H1 (cell line): ENCODE data around the gene RPN2. TPM values are rescaled to one million over a fixed set of nuclear protein-coding genes. Genes with fewer than 3 reads are reported as not detected.

Experiments used
- CTCF ChIA-PET: fragments of 300-600 bp; sonication (Branson Sonifier 250); formaldehyde crosslinking; loops from one replicate; lab custom pipeline; 2021; ENCODE audit not compliant: partially characterized antibody; lab: Charles Lee
- POLR2A ChIA-PET: fragments of 300-600 bp; sonication (Branson Sonifier 250); formaldehyde crosslinking; loops from one replicate; lab custom pipeline; 2021; ENCODE audit warnings: inconsistent platforms; ENCODE audit not compliant: partially characterized antibody; lab: Charles Lee
- DNase-seq, 2 experiments: peaks; one replicate each; pipeline versions ENCODE4 v3.0.0 to v3.0.0-alpha.2; 2010 to 2022; ENCODE audit warnings: low spot score in 2 of 2, low read depth in 1 of 2, mixed read lengths in 1 of 2
- FAIRE-seq: peaks from 2 replicates; lab custom pipeline; 2011; peaks lifted over from hg19 to GRCh38; lab: Jason Lieb, UNC
- H2AFZ ChIP-seq: 2 replicates; pipeline ENCODE4 v1.8.1; 2012; ENCODE audit warnings: low read length, inconsistent platforms
- H2AK5ac ChIP-seq: 2 replicates; pipeline ENCODE4 v1.6.1; 2013; ENCODE audit warnings: low read depth, low read length
- H2BK120ac ChIP-seq: replicated peaks from 2 replicates; pipeline ENCODE3; 2013; ENCODE audit warnings: low read depth, low read length, inconsistent platforms
- H2BK12ac ChIP-seq: 2 replicates; pipeline ENCODE4 v1.6.1; 2013; ENCODE audit warnings: low read depth, low read length
- H2BK15ac ChIP-seq: 2 replicates; pipeline ENCODE4 v1.6.1; 2013; ENCODE audit warnings: low read length
- H2BK20ac ChIP-seq: 2 replicates; pipeline ENCODE4 v1.6.1; 2013; ENCODE audit warnings: low read length
- H2BK5ac ChIP-seq: 2 replicates; pipeline ENCODE4 v1.6.1; 2013; ENCODE audit warnings: low read depth, low read length
- H3K14ac ChIP-seq: 2 replicates; pipeline ENCODE4 v1.6.1; 2013; ENCODE audit warnings: inconsistent platforms; ENCODE audit not compliant: insufficient read length
- H3K18ac ChIP-seq: 2 replicates; pipeline ENCODE4 v1.6.1; 2013; ENCODE audit warnings: low read length; ENCODE audit errors: extremely low read depth
- H3K23ac ChIP-seq: 2 replicates; pipeline ENCODE4 v1.6.1; 2013; ENCODE audit warnings: inconsistent platforms; ENCODE audit not compliant: insufficient read length
- H3K23me2 ChIP-seq: 2 replicates; pipeline ENCODE4 v1.6.1; 2013; ENCODE audit warnings: low read depth, low read length
- H3K27ac ChIP-seq: 2 replicates; pipeline ENCODE4 v1.6.1; 2011; ENCODE audit warnings: low read depth, low read length, inconsistent platforms
- H3K27me3 ChIP-seq, 4 experiments: replicated peaks in 1 of 4; 1 replicate in 1 of 4; 2 replicates in 3 of 4; pipeline versions ENCODE4 v1.6.1 to v1.8.1; 2011 to 2013; ENCODE audit warnings: low read length in 3 of 4, mild to moderate bottlenecking in 3 of 4, inconsistent platforms in 2 of 4, mixed read lengths in 2 of 4, moderate library complexity in 1 of 4; ENCODE audit not compliant: control insufficient read depth in 3 of 4, insufficient read depth in 3 of 4; ENCODE audit errors: extremely low read depth in 1 of 4
- H3K36me3 ChIP-seq, 4 experiments: 2 replicates each; pipeline versions ENCODE4 v1.6.1 to v1.8.1; 2011 to 2013; ENCODE audit warnings: mild to moderate bottlenecking in 4 of 4, low read length in 3 of 4, moderate library complexity in 2 of 4, control low read depth in 1 of 4, inconsistent platforms in 1 of 4; ENCODE audit not compliant: insufficient read depth in 4 of 4, control insufficient read depth in 2 of 4
- H3K4ac ChIP-seq: replicated peaks from 2 replicates; pipeline ENCODE3; 2013; ENCODE audit warnings: low read length, low read depth, mixed read lengths, inconsistent platforms; ENCODE audit not compliant: insufficient read length
- H3K4me1 ChIP-seq, 4 experiments: replicated peaks in 1 of 4; 1 replicate in 1 of 4; 2 replicates in 3 of 4; pipeline versions ENCODE4 v1.6.1 to v1.8.1; 2011 to 2013; ENCODE audit warnings: low read length in 3 of 4, inconsistent platforms in 2 of 4, mixed read lengths in 1 of 4; ENCODE audit not compliant: insufficient read depth in 4 of 4, control insufficient read depth in 3 of 4
- H3K4me2 ChIP-seq, 2 experiments: 2 replicates each; pipeline versions ENCODE4 v1.6.1 to v1.8.1; 2011 to 2013; ENCODE audit warnings: low read depth in 2 of 2, low read length in 2 of 2, control low read depth in 1 of 2, inconsistent platforms in 1 of 2, mild to moderate bottlenecking in 1 of 2; ENCODE audit not compliant: insufficient read depth in 1 of 2
- H3K4me3 ChIP-seq, 4 experiments: fragments of 200-600, 300-600 bp in 1 of 4; sonication (generic), shearing (Covaris generic), sonication (Bioruptor Twin) in 1 of 4; 2 replicates each; pipeline versions ENCODE4 v1.5.1 to v1.8.1; 2011 to 2016; ENCODE audit warnings: low read length in 4 of 4, low read depth in 3 of 4, control low read depth in 2 of 4, inconsistent platforms in 2 of 4, mild to moderate bottlenecking in 2 of 4, mixed read lengths in 1 of 4, moderate library complexity in 1 of 4; ENCODE audit not compliant: insufficient read depth in 2 of 4; ENCODE audit errors: extremely low read depth in 1 of 4
- H3K56ac ChIP-seq: replicated peaks from 2 replicates; pipeline ENCODE3; 2013; ENCODE audit warnings: low read depth, mild to moderate bottlenecking, mixed read lengths, low read length, inconsistent platforms; ENCODE audit not compliant: insufficient read length
- H3K79me1 ChIP-seq: 2 replicates; pipeline ENCODE4 v1.6.1; 2013; ENCODE audit warnings: low read depth, low read length, control low read depth
- H3K79me2 ChIP-seq, 2 experiments: 2 replicates each; pipeline versions ENCODE4 v1.6.1 to v1.8.1; 2012 to 2013; ENCODE audit warnings: low read length in 2 of 2, mild to moderate bottlenecking in 2 of 2, inconsistent platforms in 1 of 2; ENCODE audit not compliant: insufficient read depth in 2 of 2, control insufficient read depth in 1 of 2
- H3K9ac ChIP-seq, 4 experiments: replicated peaks in 1 of 4; 1 replicate in 1 of 4; 2 replicates in 3 of 4; pipeline versions ENCODE4 v1.6.1 to v1.8.1; 2011 to 2013; ENCODE audit warnings: low read depth in 3 of 4, low read length in 3 of 4, control low read depth in 2 of 4, mild to moderate bottlenecking in 2 of 4, moderate library complexity in 2 of 4, inconsistent platforms in 1 of 4; ENCODE audit errors: extremely low read depth in 1 of 4
- H3K9me3 ChIP-seq, 2 experiments: 2 replicates each; pipeline versions ENCODE4 v1.6.1 to v1.8.1; 2012 to 2013; ENCODE audit warnings: mild to moderate bottlenecking in 2 of 2, moderate library complexity in 2 of 2, control low read depth in 1 of 2, inconsistent platforms in 1 of 2, low read depth in 1 of 2, low read length in 1 of 2, mixed read lengths in 1 of 2; ENCODE audit not compliant: insufficient read depth in 2 of 2
- H4K20me1 ChIP-seq, 2 experiments: replicated peaks in 1 of 2; 2 replicates each; pipeline versions ENCODE3 to v1.8.1; 2011 to 2013; ENCODE audit warnings: inconsistent platforms in 2 of 2, low read length in 2 of 2, mild to moderate bottlenecking in 1 of 2; ENCODE audit not compliant: insufficient read depth in 2 of 2, control insufficient read depth in 1 of 2
- H4K5ac ChIP-seq: 2 replicates; pipeline ENCODE4 v1.6.1; 2013; ENCODE audit warnings: low read length, low read depth, mixed read lengths, inconsistent platforms; ENCODE audit not compliant: insufficient read length
- H4K8ac ChIP-seq: 2 replicates; pipeline ENCODE4 v1.8.0; 2013; ENCODE audit warnings: mild to moderate bottlenecking, moderate library complexity, low read length, inconsistent platforms; ENCODE audit not compliant: insufficient read depth; ENCODE audit errors: extremely low read depth
- H4K91ac ChIP-seq: replicated peaks from 2 replicates; pipeline ENCODE3; 2013; ENCODE audit warnings: low read length, mixed read lengths, inconsistent platforms; ENCODE audit not compliant: insufficient read length
- ATF2 ChIP-seq: IDR thresholded peaks from 2 replicates; pipeline ENCODE4 v1.6.1; 2012; ENCODE audit warnings: low read length, inconsistent platforms
- CHD1 ChIP-seq: IDR thresholded peaks from 2 replicates; pipeline ENCODE4 v1.6.1; 2012; ENCODE audit warnings: low read depth, low read length, improper control_type of control experiment
- CHD2 ChIP-seq: IDR thresholded peaks from 2 replicates; pipeline ENCODE4 v1.6.1; 2012; ENCODE audit warnings: low read length, improper control_type of control experiment
- HDAC6 ChIP-seq: IDR thresholded peaks from one replicate; pipeline ENCODE4 v1.7.1; 2012; ENCODE audit warnings: low read depth, mild to moderate bottlenecking, inconsistent platforms, low read length, moderate library complexity
- JUN ChIP-seq: IDR thresholded peaks from 2 replicates; pipeline ENCODE4 v1.6.1; 2011; ENCODE audit warnings: low read depth, mild to moderate bottlenecking, improper control_type of control experiment, low read length
- KDM5A ChIP-seq: fragments of 200-600 bp; IDR thresholded peaks from 2 replicates; pipeline ENCODE4 v1.7.1; 2012; ENCODE audit warnings: mild to moderate bottlenecking, low read length, inconsistent platforms, mixed read lengths
- PHF8 ChIP-seq: fragments of 200-600 bp; sonication (generic); conservative IDR thresholded peaks from 2 replicates; pipeline ENCODE4 v1.7.1; 2012; ENCODE audit warnings: low read depth, mild to moderate bottlenecking, inconsistent platforms, low read length, moderate library complexity
- RBBP5 ChIP-seq: IDR thresholded peaks from 2 replicates; pipeline ENCODE4 v1.7.1; 2012; ENCODE audit warnings: low read depth, mild to moderate bottlenecking, inconsistent platforms, low read length, moderate library complexity, borderline replicate concordance
- RFX5 ChIP-seq: IDR thresholded peaks from 2 replicates; pipeline ENCODE4 v1.6.1; 2011; ENCODE audit warnings: low read depth, low read length, improper control_type of control experiment, borderline replicate concordance
- SIRT6 ChIP-seq: IDR thresholded peaks from one replicate; pipeline ENCODE4 v1.7.1; 2012; ENCODE audit warnings: low read length, inconsistent platforms
- SP2 ChIP-seq: IDR thresholded peaks from 2 replicates; pipeline ENCODE4 v1.6.1; 2012; ENCODE audit warnings: mild to moderate bottlenecking, low read length, inconsistent platforms
- SRF ChIP-seq: IDR thresholded peaks from 2 replicates; pipeline ENCODE4 v1.6.1; 2011; ENCODE audit warnings: mild to moderate bottlenecking, low read depth, low read length, moderate library complexity
- SUZ12 ChIP-seq: fragments of 200-600 bp; sonication (generic); IDR thresholded peaks from 2 replicates; pipeline ENCODE4 v1.6.1; 2012; ENCODE audit warnings: mild to moderate bottlenecking, inconsistent platforms, low read length, moderate library complexity, mixed read lengths
- WGBS, 2 experiments: shearing (Covaris generic) in 1 of 2; methylation state at CpG; one replicate each; pipeline versions ENCODE4 v1.1.6 to v1.1.7; 2013 to 2015; ENCODE audit warnings: low lambda C conversion rate in 2 of 2, mixed read lengths in 2 of 2, inconsistent platforms in 1 of 2, low coverage in 1 of 2, missing lambda C conversion rate in 1 of 2; ENCODE audit not compliant: insufficient replicate concordance in 2 of 2, insufficient coverage in 1 of 2, insufficient read length in 1 of 2; ENCODE audit errors: extremely low coverage in 1 of 2, missing lambda C conversion rate in 1 of 2; 5-methylcytosine and 5-hydroxymethylcytosine counted together
- polyA plus RNA-seq, 7 experiments: library from polyadenylated mRNA; depleted of rRNA in 3 of 7; stranded (reverse) in 5 of 7; unstranded in 2 of 7; fragments of >200 nt in 5 of 7; fragments of 200-250 nt in 2 of 7; gene quantifications; 1 replicate in 5 of 7; 2 replicates in 1 of 7; 4 replicates in 1 of 7; pipeline versions ENCODE4 v1.2.1 to v1.2.3, GENCODE V29; 2011 to 2013; ENCODE audit warnings: missing spikeins in 2 of 7, mixed read lengths in 2 of 7
- total RNA-seq: library from RNA; stranded (reverse); fragmentation: NEBNext Ultra II Directional; extraction: Animal tissue kit (Norgen Biotek cat#: 25700); gene quantifications from 2 replicates; pipeline ENCODE4 v1.2.1, GENCODE V29; 2021

RPN2 gene
- total and polyA plus RNA-seq, 2 of the 8 experiments (the other 6 are each of a cell fraction or from before 2014, with no cell fraction given): 236 to 379 TPM

GRCh38 chr20:37218441-37218840 is 39.3 kb downstream of the RPN2 start:
- H3K23me2 ChIP-seq: no peaks in the 10 kb centered on the region
- 90% methylated on average over 4 of the region's 4 CpGs; no CpG with 5 or more reads in 1 of the 2 experiments for WGBS, 2 experiments
- no peaks in the 10 kb centered on the region for H3K9me3 ChIP-seq
- no peak overlapping the region for H2AK5ac ChIP-seq
- H3K4me2 ChIP-seq: no peak overlapping the region
- no peak overlapping the region for H2BK120ac ChIP-seq
- CTCF ChIA-PET: interaction anchor here (0.7 to 1.1 kb wide), 2 partner anchors 23 to 76 kb away, joined by 5 to 6 read pairs; no protein-coding TSS in a partner anchor
- H3K4me1 ChIP-seq: peaks cover 0 to 6% (median 0%) of the 10 kb centered on the region in 4 experiments; a peak in 3 of 7 replicates
- no peak for FAIRE-seq
- peaks cover 0 to 64% (median 24%) of the 10 kb centered on the region in 4 experiments for H3K36me3 ChIP-seq
- H4K91ac ChIP-seq: no peak overlapping the region
- peaks cover 2 to 3% of the 10 kb centered on the region in 2 experiments for H4K20me1 ChIP-seq
- POLR2A ChIA-PET: interaction anchor here (0.9 to 1.3 kb wide), 2 partner anchors 10 to 26 kb away, joined by 3 to 4 read pairs; no protein-coding TSS in a partner anchor
- no peaks in the 10 kb centered on the region for H3K27me3 ChIP-seq
- no peak overlapping the region for H3K18ac ChIP-seq
- no peak overlapping the region for H2AFZ ChIP-seq
- no peak overlapping the region for H3K23ac ChIP-seq
- H3K79me2 ChIP-seq: peaks cover 0 to 16% of the 10 kb centered on the region in 2 experiments; a peak in 3 of 4 replicates
- H3K79me1 ChIP-seq: peaks cover 2% of the 10 kb centered on the region; the same call in 1 of the 2 replicates
- H3K14ac ChIP-seq: no peak overlapping the region
- H3K56ac ChIP-seq: no peak overlapping the region
- no peak overlapping the region for H3K27ac ChIP-seq
- H3K4me3 ChIP-seq: no peak overlapping the region
- no peak overlapping the region for H3K9ac ChIP-seq
- no peak overlapping the region for H4K5ac ChIP-seq
- H4K8ac ChIP-seq: no peak overlapping the region
- no peak overlapping the region for H2BK20ac ChIP-seq
- no peak overlapping the region for H3K4ac ChIP-seq
- no peak overlapping the region for H2BK15ac ChIP-seq
- no peak overlapping the region for H2BK12ac ChIP-seq
- H2BK5ac ChIP-seq: no peak overlapping the region
- DNase-seq: no peak
- no peak for TF ChIP-seq SP2
- TF ChIP-seq SUZ12: no peak
- TF ChIP-seq RBBP5: no peak
- no peak for TF ChIP-seq PHF8
- no peak for TF ChIP-seq SIRT6
- no peak for TF ChIP-seq RFX5
- TF ChIP-seq ATF2: no peak
- no peak for TF ChIP-seq KDM5A
- no peak for TF ChIP-seq JUN
- TF ChIP-seq HDAC6: no peak
- no peak for TF ChIP-seq SRF
- no peak for TF ChIP-seq CHD1
- no peak for TF ChIP-seq CHD2
